Lung (tissue), 12 donors: ENCODE data around the gene GNA14. TPM values are rescaled to one million over a fixed set of nuclear protein-coding genes. Genes with fewer than 3 reads are reported as not detected.

ENCODE experiments used
- ATAC-seq: fragments of 200-7000 bp; cut with Tn5 transposase; one replicate; pipeline ENCODE4 v1.9.1; 2020; ENCODE audit warnings: moderate number of reproducible peaks; ENCODE audit not compliant: insufficient read depth, low FRiP score
- DNase-seq, 3 donors: peaks; one replicate each; pipeline ENCODE4 v3.0.0-alpha.2; 2013 to 2017
- H3K27ac ChIP-seq, 2 donors: one replicate each; pipeline ENCODE4 v1.5.1; 2013; ENCODE audit warnings: mild to moderate bottlenecking in 2 of 2, moderate library complexity in 2 of 2, control low read depth in 1 of 2, inconsistent platforms in 1 of 2, low read depth in 1 of 2, low read length in 1 of 2
- H3K27me3 ChIP-seq, 3 donors: one replicate each; pipeline ENCODE4 v1.5.1; 2013; ENCODE audit warnings: low read length in 2 of 3; ENCODE audit not compliant: control insufficient read depth in 3 of 3, insufficient read depth in 3 of 3
- H3K36me3 ChIP-seq, 4 donors: one replicate each; pipeline ENCODE4 v1.5.1; 2013; ENCODE audit warnings: low read length in 4 of 4, mild to moderate bottlenecking in 1 of 4, moderate library complexity in 1 of 4; ENCODE audit not compliant: control insufficient read depth in 4 of 4, insufficient read depth in 4 of 4
- H3K4me1 ChIP-seq, 5 donors: one replicate each; pipeline ENCODE4 v1.5.1; 2013; ENCODE audit warnings: low read length in 5 of 5, mild to moderate bottlenecking in 2 of 5, moderate library complexity in 1 of 5; ENCODE audit not compliant: control insufficient read depth in 5 of 5, insufficient read depth in 5 of 5
- H3K4me3 ChIP-seq: one replicate; pipeline ENCODE4 v1.5.1; 2013; ENCODE audit warnings: mild to moderate bottlenecking, control low read depth, moderate library complexity
- H3K9ac ChIP-seq, 2 donors: one replicate each; pipeline ENCODE4 v1.5.1; 2013; ENCODE audit warnings: low read length in 2 of 2, control low read depth in 1 of 2; ENCODE audit not compliant: insufficient read depth in 1 of 2
- H3K9me3 ChIP-seq, 4 donors: one replicate each; pipeline ENCODE4 v1.5.1; 2013; ENCODE audit warnings: low read length in 3 of 4, mild to moderate bottlenecking in 1 of 4, moderate library complexity in 1 of 4; ENCODE audit not compliant: control insufficient read depth in 4 of 4, insufficient read depth in 3 of 4
- CTCF ChIP-seq: IDR thresholded peaks from 2 replicates; pipeline ENCODE4 v1.5.1; 2012; ENCODE audit warnings: mild to moderate bottlenecking; ENCODE audit errors: control extremely low read depth, extremely low read depth
- WGBS, 2 donors: extraction: QIAGEN DNeasy Blood & Tissue Kit; methylation state at CpG; one replicate each; pipeline ENCODE4 v1.1.7; 2013; 5-methylcytosine and 5-hydroxymethylcytosine counted together
- polyA plus RNA-seq, 2 donors: library from polyadenylated mRNA; stranded (reverse); fragments of 200-250 nt; gene quantifications; one replicate each; pipeline ENCODE4 v1.2.1, GENCODE V29; 2013
- total RNA-seq, 2 donors: library from RNA; depleted of rRNA in 1 of 2; stranded (reverse); fragments of >200 nt in 1 of 2; gene quantifications; one replicate each; pipeline ENCODE4 v1.2.1, GENCODE V29; 2014 to 2021
- donor health status: control.
- donor health status: control.
- donor health status: Bipolar disorder and iron deficiency.
- donor health status: healthy.
- donor health status: DM: yes; HTN: yes; CAD: no.

The GNA14 gene
- total and polyA plus RNA-seq, 4 donors = 4.1 to 15.1 (median 11.3) TPM

GRCh38 chr9:77602852-77603251 is 45.3 kb downstream of the GNA14 start:
- H3K27me3 ChIP-seq = no peaks in the 10 kb centered on the region
- H3K4me1 ChIP-seq = peaks cover 6 to 25% (median 12%) of the 10 kb centered on the region in 5 donors
- no peaks in the 10 kb centered on the region for H3K36me3 ChIP-seq
- no peak overlapping the region for H3K27ac ChIP-seq
- H3K9ac ChIP-seq = no peak overlapping the region
- no peak for DNase-seq
- H3K9me3 ChIP-seq = no peaks in the 10 kb centered on the region
- ATAC-seq = no peak
- no peak for TF ChIP-seq CTCF
- no peak overlapping the region for H3K4me3 ChIP-seq

- Histone ChIP-seq H3K27ac (no peak overlapping the region), H3K27me3 (no peaks in the 10 kb centered on the region), H3K36me3 (no peaks in the 10 kb centered on the region), H3K9ac (no peak overlapping the region), H3K4me1 (peaks cover 8 to 32% (median 15%) of the 10 kb centered on the region in 5 donors), H3K4me3 (no peak overlapping the region), H3K9me3 (no peaks in the 10 kb centered on the region)
- no peak for DNase-seq
- ATAC-seq = no peak
- 85 to 91% methylated on average over 5 of the region's 5 CpGs for WGBS, 2 donors
- no peak for TF ChIP-seq CTCF
Observed at GRCh38 chr9:77601476-77602099, 46.5 kb downstream of the GNA14 start.

- H3K4me3 ChIP-seq = no peak overlapping the region
- TF ChIP-seq CTCF = no peak
- DNase-seq = no peak
- no peak for ATAC-seq
- H3K27me3 ChIP-seq = no peaks in the 10 kb centered on the region
- no peaks in the 10 kb centered on the region for H3K36me3 ChIP-seq
- 89 to 97% methylated on average over 18 of the region's 18 CpGs for WGBS, 2 donors
- H3K9ac ChIP-seq = no peak overlapping the region
- peaks cover 8 to 39% (median 20%) of the 10 kb centered on the region in 5 donors for H3K4me1 ChIP-seq
- no peaks in the 10 kb centered on the region for H3K9me3 ChIP-seq
- no peak overlapping the region for H3K27ac ChIP-seq
Observed at GRCh38 chr9:77600810-77601209, 47.3 kb downstream of the GNA14 start.

GRCh38 chr9:77599492-77599891 is 48.6 kb downstream of the GNA14 start:
- H3K4me3 ChIP-seq = no peak overlapping the region
- no peaks in the 10 kb centered on the region for H3K27me3 ChIP-seq
- ATAC-seq (no peak), DNase-seq (no peak)
- TF ChIP-seq CTCF = no peak
- peaks cover 12 to 52% (median 30%) of the 10 kb centered on the region in 5 donors for H3K4me1 ChIP-seq
- no peak overlapping the region for H3K9ac ChIP-seq
- no peaks in the 10 kb centered on the region for H3K9me3 ChIP-seq
- WGBS, 2 donors = 83 to 92% methylated on average over 8 of the region's 8 CpGs
- no peak overlapping the region for H3K27ac ChIP-seq
- no peaks in the 10 kb centered on the region for H3K36me3 ChIP-seq
